ENCODE results near the gene NLRP12.

DNA sequence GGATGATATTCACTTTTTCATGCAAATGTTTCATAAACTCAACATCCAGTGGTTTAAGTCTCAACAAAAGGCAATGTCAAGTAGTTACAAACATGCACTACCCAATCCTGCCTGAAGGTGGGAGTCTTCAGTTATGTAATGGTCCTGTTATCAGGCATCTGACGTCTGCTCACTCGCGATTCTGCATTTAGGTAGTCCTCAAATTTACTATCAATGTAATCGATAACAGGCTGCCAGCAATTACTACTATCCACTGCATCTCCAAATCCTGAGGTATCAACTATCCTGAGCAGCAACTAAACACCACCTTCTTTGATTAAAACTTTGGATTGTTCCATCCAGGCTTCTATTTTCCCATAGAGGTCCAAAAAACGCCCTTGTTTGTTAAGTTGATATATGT, 51.2 kb downstream of the NLRP12 start:
- no peak for TF ChIP-seq EZH2 (IDR thresholded peaks at IDR 0.05; ENCODE audit: insufficient read depth, poor library complexity, severe bottlenecking)
- TF ChIP-seq EZH2phosphoT487 (IDR thresholded peaks at IDR 0.05; ENCODE audit: insufficient read depth, low read depth), result no peak
